Measurements from ENCODE around the gene ALG12.
A peak's percentile ranks its signal among the peaks of the same experiment; 100 is the strongest.

The ALG12 gene

GRCh38 chr22:49917974-49918910 is at the start of gene ALG12, which contains the start of gene CRELD2:
Gene ALG12 (minus strand): TSS chr22:49918438. CDS start chr22:49913765, 4,673 bp downstream.
Gene CRELD2 (plus strand): TSS chr22:49918634. CDS start chr22:49918770, 136 bp downstream.
- DNase-seq (ENCODE audit: low read depth in 2 of 2), result peak; percentile 93 to 95

- DNase-seq (ENCODE audit: low read depth in 2 of 2), result no peak
These were observed 49.5 kb upstream of the ALG12 start for GRCh38 chr22:49967706-49968208.

DNA sequence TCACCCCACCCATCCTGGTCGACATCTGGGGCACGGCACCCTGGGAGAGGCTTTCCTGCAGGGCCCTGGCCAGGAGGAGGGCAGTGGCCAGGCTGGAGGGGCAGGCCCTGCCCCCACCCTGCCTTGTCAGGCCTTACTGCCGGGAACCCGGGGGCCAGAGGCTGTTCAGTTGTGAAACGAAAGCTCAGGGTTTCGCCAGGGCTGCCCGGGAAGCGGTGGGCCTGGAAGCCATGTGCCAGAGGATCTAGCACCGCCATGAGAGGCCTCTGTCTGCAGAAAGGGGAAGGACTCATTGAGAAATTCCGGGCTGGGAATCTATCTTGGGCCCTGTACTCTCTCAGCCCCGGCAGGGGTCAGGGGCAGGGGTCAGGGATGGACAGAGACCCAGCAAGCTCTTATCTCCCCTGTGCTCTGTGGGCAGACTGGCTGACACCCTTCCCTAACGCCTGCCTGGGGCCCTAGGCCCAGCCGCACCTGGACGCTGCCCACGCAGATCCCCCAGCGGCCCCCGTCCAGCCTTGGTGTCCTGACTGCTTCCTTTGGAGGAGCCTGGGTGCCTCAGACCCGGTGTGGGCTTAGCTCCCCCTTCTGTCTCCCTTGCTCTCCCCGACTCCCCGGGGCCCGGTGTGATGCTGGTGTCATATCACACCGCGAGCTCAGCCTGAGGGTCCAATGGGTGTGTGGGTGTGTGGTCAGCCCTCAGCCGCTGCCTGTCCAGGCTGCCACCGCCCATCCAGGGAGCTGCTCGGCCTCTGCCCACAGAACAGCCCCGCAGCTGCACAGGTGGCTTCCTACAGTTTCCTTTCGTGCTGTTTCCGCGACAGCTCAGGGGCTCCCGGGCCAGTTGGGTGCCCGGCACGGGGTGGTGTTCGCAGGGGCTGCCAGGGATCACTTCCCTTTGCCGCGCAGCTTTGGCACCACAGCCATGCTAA is 48.8 kb upstream of the ALG12 start:
- no peak for DNase-seq (ENCODE audit: low read depth in 2 of 2)

DNA sequence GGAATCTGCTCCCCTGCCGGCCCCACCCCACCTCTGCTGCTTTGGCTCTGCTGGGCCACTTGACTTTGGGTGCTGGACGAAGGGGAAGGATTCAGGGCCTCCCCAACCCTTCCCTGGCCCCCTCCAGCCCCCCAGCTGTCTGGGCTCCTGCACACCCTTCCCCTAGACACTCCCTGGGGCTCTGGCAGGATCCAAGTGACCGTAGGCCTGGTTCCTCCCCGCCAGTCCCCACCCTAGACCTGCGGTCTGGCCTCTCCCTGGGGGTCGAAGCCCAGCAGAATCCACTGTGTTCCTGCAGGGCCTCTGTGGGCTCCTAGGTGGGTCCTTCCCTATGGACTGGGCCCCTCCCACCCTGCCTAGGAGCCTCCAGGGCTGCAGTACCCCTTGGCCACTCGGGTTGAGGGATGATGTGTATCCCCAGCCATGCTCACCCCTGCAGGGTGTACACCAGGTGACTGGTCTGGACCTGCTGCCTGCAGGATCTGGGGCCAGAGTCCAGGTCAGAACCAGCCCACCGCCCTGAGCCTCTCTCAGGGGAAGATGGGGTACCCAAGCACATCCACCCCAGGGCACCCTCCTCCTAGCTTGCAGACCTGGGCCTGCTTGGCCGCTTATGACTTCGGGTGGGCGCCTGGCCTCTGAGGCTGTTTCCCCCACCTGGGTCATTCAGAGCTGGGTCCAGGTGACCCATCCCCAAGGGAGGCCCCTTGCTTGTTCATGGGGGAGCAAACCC is 48.0 kb upstream of the ALG12 start:
- no peak for DNase-seq (ENCODE audit: low read depth in 2 of 2)

- no peak for DNase-seq (ENCODE audit: low read depth in 2 of 2)
These were observed 47.1 kb upstream of the ALG12 start for GRCh38 chr22:49965091-49966040.

DNA sequence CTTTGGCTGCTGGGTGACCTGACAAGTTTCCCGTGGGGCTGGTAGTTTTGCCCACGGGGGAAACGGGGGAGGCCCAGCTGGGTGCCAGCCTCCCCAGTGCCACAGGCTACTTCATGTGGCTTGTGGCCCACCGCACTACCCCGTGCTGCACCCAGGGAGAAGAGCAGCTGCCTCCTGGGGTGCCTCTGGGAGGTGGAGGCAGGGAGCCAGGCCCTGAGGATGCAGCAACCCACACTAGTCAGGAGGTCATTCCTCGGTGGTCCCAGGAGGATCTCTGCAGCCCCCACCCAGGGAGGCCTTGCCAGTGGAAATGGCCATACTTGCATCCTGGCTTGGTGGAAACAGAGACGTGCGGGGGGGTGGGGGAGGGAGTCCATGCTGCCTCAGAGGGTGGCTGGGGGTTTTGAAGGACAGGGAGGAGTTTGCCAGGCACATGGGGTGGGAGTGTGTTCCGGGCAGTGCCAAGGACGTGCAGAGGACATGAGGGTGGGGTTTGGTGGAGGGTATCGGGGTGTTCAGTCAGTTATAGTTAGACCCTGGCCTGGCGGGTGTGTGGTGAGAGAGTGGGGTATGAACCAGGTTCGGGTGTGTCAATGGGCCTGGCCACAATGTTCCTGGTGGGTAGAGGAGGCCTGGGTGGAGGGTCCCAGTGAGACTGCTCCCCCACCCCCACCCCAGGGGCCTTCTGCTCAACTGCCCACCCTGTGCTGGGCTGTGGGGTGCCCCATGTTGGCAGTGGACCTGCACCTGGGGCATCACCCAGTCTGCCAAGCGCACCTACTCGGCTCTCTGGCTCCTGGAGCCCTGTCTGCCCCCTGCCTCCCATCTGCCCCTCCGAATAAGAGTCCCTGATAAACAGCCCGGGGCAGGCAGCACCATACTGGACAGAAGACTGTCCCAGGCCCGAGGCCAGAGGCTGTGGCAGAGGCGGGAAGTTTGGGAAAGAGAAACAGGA is 46.2 kb upstream of the ALG12 start:
- DNase-seq (ENCODE audit: low read depth in 2 of 2), result no peak

DNA sequence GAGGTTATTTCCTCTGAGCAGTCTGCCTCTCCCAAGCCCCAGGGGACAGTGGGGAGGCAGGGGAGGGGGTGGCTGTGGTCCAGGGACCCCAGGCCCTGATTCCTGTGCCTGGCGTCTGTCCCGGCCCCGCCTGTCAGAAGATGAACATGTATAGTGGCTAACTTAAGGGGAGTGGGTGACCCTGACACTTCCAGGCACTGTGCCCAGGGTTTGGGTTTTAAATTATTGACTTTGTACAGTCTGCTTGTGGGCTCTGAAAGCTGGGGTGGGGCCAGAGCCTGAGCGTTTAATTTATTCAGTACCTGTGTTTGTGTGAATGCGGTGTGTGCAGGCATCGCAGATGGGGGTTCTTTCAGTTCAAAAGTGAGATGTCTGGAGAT is 45.4 kb upstream of the ALG12 start:
- no peak for DNase-seq (ENCODE audit: low read depth in 2 of 2)

GRCh38 chr22:49962751-49963646 is 44.8 kb upstream of the ALG12 start:
- DNase-seq (ENCODE audit: low read depth in 2 of 2), result no peak

DNA sequence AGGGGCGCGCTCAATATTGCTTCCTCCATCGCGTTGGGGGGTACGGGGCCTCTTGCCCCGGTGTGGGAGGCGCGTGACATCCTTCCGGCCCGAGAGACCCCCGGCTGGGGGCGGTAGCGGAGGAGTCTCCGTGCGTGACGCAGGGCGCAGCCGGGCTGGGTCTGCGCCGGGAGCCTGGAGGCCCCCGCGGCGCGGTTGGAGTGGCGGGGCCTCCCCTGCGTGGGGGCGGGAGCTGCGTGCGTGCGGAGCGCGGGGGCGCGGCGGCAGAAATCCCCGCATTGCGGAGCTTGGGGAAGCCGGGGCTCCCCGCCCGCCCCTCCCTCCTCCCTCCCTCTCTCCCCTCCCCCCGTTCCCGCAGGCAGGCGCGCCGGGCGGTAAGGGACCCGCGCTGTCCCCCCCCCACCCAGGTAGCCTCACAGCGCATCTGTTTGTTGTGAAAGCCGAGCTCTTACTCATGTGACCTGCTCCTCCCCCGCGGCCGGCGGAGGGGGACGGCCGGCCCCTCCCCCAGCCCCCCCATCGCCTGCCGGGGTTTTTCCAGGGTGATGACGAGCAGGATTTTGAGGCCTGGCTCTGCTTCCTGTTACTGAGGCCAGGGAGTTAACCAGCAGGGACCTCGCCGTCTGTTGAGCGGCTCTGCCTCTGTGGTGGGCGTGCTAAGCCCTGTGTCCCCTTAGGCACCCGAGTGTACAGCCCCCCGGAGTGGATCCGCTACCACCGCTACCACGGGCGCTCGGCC is 43.9 kb upstream of the ALG12 start:
- DNase-seq (ENCODE audit: low read depth in 2 of 2), result peak; percentile 80 to 82

- no peak for DNase-seq (ENCODE audit: low read depth in 2 of 2)
These were observed 43.4 kb upstream of the ALG12 start for GRCh38 chr22:49961601-49962011.

- DNase-seq (ENCODE audit: low read depth in 2 of 2), result no peak
These were observed 42.9 kb upstream of the ALG12 start for GRCh38 chr22:49961005-49961600.

DNA sequence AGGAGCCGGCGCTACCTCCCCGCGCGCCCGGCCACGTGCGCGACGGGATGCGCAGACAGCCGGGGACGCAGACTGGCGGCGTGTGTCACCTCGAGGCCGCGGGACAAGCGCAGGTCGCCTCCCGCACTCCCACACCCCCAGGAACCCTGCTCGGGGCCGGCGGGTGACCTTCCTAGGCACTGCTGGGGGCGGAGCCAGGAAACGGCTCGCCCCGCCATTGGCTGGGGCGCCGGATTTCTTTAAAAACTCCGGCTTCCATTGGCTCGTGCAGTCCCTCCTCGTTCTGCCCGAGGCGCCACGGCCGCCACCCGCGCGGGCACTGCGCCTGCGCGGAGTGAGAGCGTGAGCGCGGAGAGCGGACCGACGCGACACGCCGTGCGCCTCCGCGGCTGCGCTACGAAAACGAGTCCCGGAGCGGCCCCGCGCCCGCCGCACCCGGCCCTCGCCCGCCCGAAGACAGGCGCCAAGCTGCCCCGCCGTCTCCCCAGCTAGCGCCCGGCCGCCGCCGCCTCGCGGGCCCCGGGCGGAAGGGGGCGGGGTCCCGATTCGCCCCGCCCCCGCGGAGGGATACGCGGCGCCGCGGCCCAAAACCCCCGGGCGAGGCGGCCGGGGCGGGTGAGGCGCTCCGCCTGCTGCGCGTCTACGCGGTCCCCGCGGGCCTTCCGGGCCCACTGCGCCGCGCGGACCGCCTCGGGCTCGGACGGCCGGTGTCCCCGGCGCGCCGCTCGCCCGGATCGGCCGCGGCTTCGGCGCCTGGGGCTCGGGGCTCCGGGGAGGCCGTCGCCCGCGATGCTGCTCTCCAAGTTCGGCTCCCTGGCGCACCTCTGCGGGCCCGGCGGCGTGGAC is 42.1 kb upstream of the ALG12 start, which contains the start of gene PIM3:
Gene PIM3, plus strand, starts transcription at position 614 of the 846 bp plus-strand sequence. Its CDS starts 176 bp downstream, at position 790.
- peak; percentile 87 to 92 for DNase-seq (ENCODE audit: low read depth in 2 of 2)

- DNase-seq (ENCODE audit: low read depth in 2 of 2), result no peak
These were observed 41.5 kb upstream of the ALG12 start for GRCh38 chr22:49959782-49960158.

GRCh38 chr22:49958931-49959781 is 40.9 kb upstream of the ALG12 start:
- no peak for DNase-seq (ENCODE audit: low read depth in 2 of 2)

DNA sequence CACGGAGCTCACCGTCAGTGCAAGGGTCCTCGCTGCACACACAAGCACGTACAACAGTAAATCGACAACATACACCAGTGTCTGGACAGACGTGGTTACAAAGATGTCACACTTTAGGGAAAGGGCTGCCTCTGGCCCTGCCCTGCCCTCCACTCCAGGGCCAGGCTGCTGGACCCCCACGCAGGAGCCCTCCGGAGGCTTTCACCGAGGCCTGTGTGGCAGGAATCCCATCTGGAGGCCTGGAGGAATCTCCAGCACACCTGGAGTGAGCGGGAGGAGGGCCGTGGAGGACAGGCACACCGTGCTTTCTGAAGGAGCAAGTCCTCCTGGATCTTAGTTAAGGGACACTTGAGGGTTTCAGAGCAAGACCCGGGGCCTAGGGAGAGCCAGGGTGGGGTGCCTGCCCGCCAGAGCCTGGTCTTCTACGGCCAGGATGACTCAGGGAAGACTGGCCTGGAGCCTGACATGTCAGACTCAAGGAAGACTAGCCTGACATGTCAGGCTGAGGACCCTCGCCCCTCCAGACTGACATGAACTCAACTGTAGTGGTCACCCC is 40.2 kb upstream of the ALG12 start:
- no peak for DNase-seq (ENCODE audit: low read depth in 2 of 2)
